IPS-20b (cell line): ENCODE measurements around the gene LIMS2.

ENCODE experiments used
- H3K27ac ChIP-seq: one replicate; pipeline ENCODE4 v1.5.1; 2013; ENCODE audit warnings: low read length
- H3K27me3 ChIP-seq: 2 replicates; pipeline ENCODE4 v1.6.1; 2013; ENCODE audit warnings: mild to moderate bottlenecking, low read length, inconsistent platforms; ENCODE audit not compliant: insufficient read depth
- H3K36me3 ChIP-seq: 2 replicates; pipeline ENCODE4 v1.6.1; 2013; ENCODE audit warnings: low read depth, mild to moderate bottlenecking, inconsistent platforms, low read length, moderate library complexity; ENCODE audit not compliant: insufficient read depth
- H3K4me1 ChIP-seq: 2 replicates; pipeline ENCODE4 v1.6.1; 2013; ENCODE audit warnings: mild to moderate bottlenecking, control low read depth, inconsistent platforms, low read length, moderate library complexity; ENCODE audit not compliant: insufficient read depth
- H3K4me3 ChIP-seq: 2 replicates; pipeline ENCODE4 v1.5.1; 2013; ENCODE audit warnings: mild to moderate bottlenecking, low read length, inconsistent platforms
- H3K9ac ChIP-seq: 2 replicates; pipeline ENCODE4 v1.6.1; 2013; ENCODE audit warnings: low read depth, mild to moderate bottlenecking, inconsistent platforms, low read length, moderate library complexity
- H3K9me3 ChIP-seq: 2 replicates; pipeline ENCODE4 v1.6.1; 2013; ENCODE audit warnings: mild to moderate bottlenecking, low read depth, low read length, inconsistent platforms; ENCODE audit not compliant: insufficient read depth

Gene LIMS2

GRCh38 chr2:127637236-127637630 is 38.1 kb downstream of the LIMS2 start:
- Histone ChIP-seq H3K9ac (no peak overlapping the region), H3K36me3 (no peaks in the 10 kb centered on the region), H3K4me3 (no peak overlapping the region; the same call in 1 of the 2 replicates), H3K27me3 (no peaks in the 10 kb centered on the region), H3K9me3 (no peaks in the 10 kb centered on the region), H3K27ac (no peak overlapping the region), H3K4me1 (peaks cover 9% of the 10 kb centered on the region; the same call in 1 of the 2 replicates)

GRCh38 chr2:127636248-127637235 is 38.8 kb downstream of the LIMS2 start:
- no peaks in the 10 kb centered on the region for H3K27me3 ChIP-seq
- H3K9ac ChIP-seq, result no peak overlapping the region
- H3K9me3 ChIP-seq, result no peaks in the 10 kb centered on the region
- H3K27ac ChIP-seq, result no peak overlapping the region
- no peak overlapping the region for H3K4me3 ChIP-seq
- H3K36me3 ChIP-seq, result no peaks in the 10 kb centered on the region
- peaks cover 9% of the 10 kb centered on the region; the same call in 1 of the 2 replicates for H3K4me1 ChIP-seq

GRCh38 chr2:127635380-127636237 is 39.7 kb downstream of the LIMS2 start:
- Histone ChIP-seq H3K27me3 (no peaks in the 10 kb centered on the region), H3K4me3 (no peak overlapping the region), H3K4me1 (peaks cover 9% of the 10 kb centered on the region; the same call in 1 of the 2 replicates), H3K9me3 (no peaks in the 10 kb centered on the region), H3K36me3 (no peaks in the 10 kb centered on the region), H3K27ac (no peak overlapping the region), H3K9ac (no peak overlapping the region)

- no peak overlapping the region for H3K9ac ChIP-seq
- peaks cover 9% of the 10 kb centered on the region; the same call in 1 of the 2 replicates for H3K4me1 ChIP-seq
- no peaks in the 10 kb centered on the region for H3K27me3 ChIP-seq
- H3K4me3 ChIP-seq, result no peak overlapping the region
- H3K36me3 ChIP-seq, result no peaks in the 10 kb centered on the region
- H3K9me3 ChIP-seq, result no peaks in the 10 kb centered on the region
- no peak overlapping the region for H3K27ac ChIP-seq
Measured at GRCh38 chr2:127634626-127635379, 40.5 kb downstream of the LIMS2 start.

- Histone ChIP-seq H3K27me3 (no peaks in the 10 kb centered on the region), H3K4me3 (no peak overlapping the region), H3K4me1 (peaks cover 9% of the 10 kb centered on the region; the same call in 1 of the 2 replicates), H3K9me3 (no peaks in the 10 kb centered on the region), H3K27ac (no peak overlapping the region), H3K9ac (no peak overlapping the region), H3K36me3 (no peaks in the 10 kb centered on the region)
Measured at GRCh38 chr2:127634066-127634617, 41.2 kb downstream of the LIMS2 start.

- no peak overlapping the region for H3K4me3 ChIP-seq
- H3K9ac ChIP-seq, result no peak overlapping the region
- H3K27me3 ChIP-seq, result no peaks in the 10 kb centered on the region
- peaks cover 9% of the 10 kb centered on the region; the same call in 1 of the 2 replicates for H3K4me1 ChIP-seq
- H3K9me3 ChIP-seq, result no peaks in the 10 kb centered on the region
- no peak overlapping the region for H3K27ac ChIP-seq
- H3K36me3 ChIP-seq, result no peaks in the 10 kb centered on the region
Measured at GRCh38 chr2:127633556-127634065, 41.7 kb downstream of the LIMS2 start.

- H3K4me1 ChIP-seq, result peaks cover 3% of the 10 kb centered on the region; the same call in 1 of the 2 replicates
- H3K9me3 ChIP-seq, result no peaks in the 10 kb centered on the region
- no peak overlapping the region for H3K4me3 ChIP-seq
- H3K9ac ChIP-seq, result no peak overlapping the region
- no peak overlapping the region for H3K27ac ChIP-seq
- H3K36me3 ChIP-seq, result no peaks in the 10 kb centered on the region
- H3K27me3 ChIP-seq, result no peaks in the 10 kb centered on the region
Measured at GRCh38 chr2:127632592-127633489, 42.5 kb downstream of the LIMS2 start.

GRCh38 chr2:127631997-127632581 is 43.2 kb downstream of the LIMS2 start:
- Histone ChIP-seq H3K9me3 (no peaks in the 10 kb centered on the region), H3K4me3 (no peak overlapping the region), H3K4me1 (no peaks in the 10 kb centered on the region; the same call in 1 of the 2 replicates), H3K9ac (no peak overlapping the region), H3K36me3 (no peaks in the 10 kb centered on the region), H3K27ac (no peak overlapping the region), H3K27me3 (no peaks in the 10 kb centered on the region)

GRCh38 chr2:127631541-127631996 is 43.8 kb downstream of the LIMS2 start:
- no peak overlapping the region for H3K4me3 ChIP-seq
- no peak overlapping the region for H3K9ac ChIP-seq
- H3K36me3 ChIP-seq, result no peaks in the 10 kb centered on the region

More at GRCh38 chr2:127631541-127631996, 43.8 kb downstream of the LIMS2 start:
- Histone ChIP-seq H3K9me3 (no peaks in the 10 kb centered on the region), H3K4me1 (no peaks in the 10 kb centered on the region), H3K27ac (no peak overlapping the region), H3K27me3 (no peaks in the 10 kb centered on the region)
